Measurements from ENCODE around the gene VAPB. TPM values are rescaled to one million over a fixed set of nuclear protein-coding genes. Genes with fewer than 3 reads are reported as not detected.

The VAPB gene
- total and polyA plus RNA-seq, 10 of the 15 experiments (the other 5 are each of a cell fraction or from before 2014, with no cell fraction given): 3.2 to 28.6 (median 20.5) TPM

- CTCF ChIA-PET: no interaction called here
- FAIRE-seq: no peak
- H3K36me3 ChIP-seq (ENCODE audit: control insufficient read depth in 2 of 2, insufficient read depth in 2 of 2, low read length in 1 of 2): peaks cover 2 to 19% of the 10 kb centered on the region in 2 experiments
Observed at GRCh38 chr20:58359441-58359840, 29.6 kb upstream of the VAPB start.

GRCh38 chr20:58360936-58361335, 28.1 kb upstream of the VAPB start:
- Histone ChIP-seq H3K36me3 (ENCODE audit: control insufficient read depth in 2 of 2, insufficient read depth in 2 of 2, low read length in 1 of 2) (peaks cover 1 to 16% of the 10 kb centered on the region in 2 experiments), H2AFZ (ENCODE audit: control insufficient read depth, low read depth, low read length) (no peak overlapping the region), H3K79me2 (ENCODE audit: control insufficient read depth, insufficient read depth, low read length) (no peaks in the 10 kb centered on the region), H3K4me3 (no peak overlapping the region), H3K27ac (ENCODE audit: control insufficient read depth, insufficient read depth) (no peak overlapping the region), H3K4me2 (ENCODE audit: control insufficient read depth, insufficient read depth) (no peak overlapping the region), H3K27me3 (replicated peaks in 1 of 2; ENCODE audit: control insufficient read depth in 2 of 2, insufficient read depth in 2 of 2, low read length in 1 of 2) (no peaks in the 10 kb centered on the region), H3K4me1 (ENCODE audit: control insufficient read depth, insufficient read depth, low read length) (no peaks in the 10 kb centered on the region), H4K20me1 (ENCODE audit: control insufficient read depth, insufficient read depth) (no peaks in the 10 kb centered on the region), H3K9me3 (replicated peaks; ENCODE audit: control insufficient read depth, insufficient read depth, low read length) (no peaks in the 10 kb centered on the region), H3K9ac (ENCODE audit: control insufficient read depth, insufficient read depth, low read length) (no peak overlapping the region)
- POLR2A ChIA-PET: interaction anchor here (0.6 kb wide), 1 partner anchor 49 kb away, joined by 7 read pairs; no protein-coding TSS in a partner anchor
- no peak for FAIRE-seq
- RAD21 ChIA-PET (ENCODE audit: unreplicated experiment): interaction anchor here (0.8 to 0.9 kb wide), 2 partner anchors 14 to 122 kb away, joined by 3 read pairs; no protein-coding TSS in a partner anchor
- in situ Hi-C loops (cut with MboI) (no loop called here), intact Hi-C loops (cut with micrococcal nuclease; ENCODE audit: unreplicated experiment) (no loop called here)
- SMC1A ChIA-PET (ENCODE audit: uncharacterized antibody, unreplicated experiment): interaction anchor here (0.7 to 1.3 kb wide), 5 partner anchors 10 to 87 kb away, joined by 3 to 6 read pairs (median 3); no protein-coding TSS in a partner anchor
- TF ChIP-seq SMAD5 (IDR thresholded peaks at IDR 0.05; ENCODE audit: low read depth) (no peak), RB1 (IDR thresholded peaks at IDR 0.05; ENCODE audit: borderline replicate concordance) (no peak), ZBTB4 (CRISPR knock-in tag; IDR thresholded peaks at IDR 0.05) (no peak), RCOR1 (conservative IDR thresholded peaks at IDR 0.05; ENCODE audit: low read depth, low read length) (no peak)
- TF ChIP-seq, protein P1, sequence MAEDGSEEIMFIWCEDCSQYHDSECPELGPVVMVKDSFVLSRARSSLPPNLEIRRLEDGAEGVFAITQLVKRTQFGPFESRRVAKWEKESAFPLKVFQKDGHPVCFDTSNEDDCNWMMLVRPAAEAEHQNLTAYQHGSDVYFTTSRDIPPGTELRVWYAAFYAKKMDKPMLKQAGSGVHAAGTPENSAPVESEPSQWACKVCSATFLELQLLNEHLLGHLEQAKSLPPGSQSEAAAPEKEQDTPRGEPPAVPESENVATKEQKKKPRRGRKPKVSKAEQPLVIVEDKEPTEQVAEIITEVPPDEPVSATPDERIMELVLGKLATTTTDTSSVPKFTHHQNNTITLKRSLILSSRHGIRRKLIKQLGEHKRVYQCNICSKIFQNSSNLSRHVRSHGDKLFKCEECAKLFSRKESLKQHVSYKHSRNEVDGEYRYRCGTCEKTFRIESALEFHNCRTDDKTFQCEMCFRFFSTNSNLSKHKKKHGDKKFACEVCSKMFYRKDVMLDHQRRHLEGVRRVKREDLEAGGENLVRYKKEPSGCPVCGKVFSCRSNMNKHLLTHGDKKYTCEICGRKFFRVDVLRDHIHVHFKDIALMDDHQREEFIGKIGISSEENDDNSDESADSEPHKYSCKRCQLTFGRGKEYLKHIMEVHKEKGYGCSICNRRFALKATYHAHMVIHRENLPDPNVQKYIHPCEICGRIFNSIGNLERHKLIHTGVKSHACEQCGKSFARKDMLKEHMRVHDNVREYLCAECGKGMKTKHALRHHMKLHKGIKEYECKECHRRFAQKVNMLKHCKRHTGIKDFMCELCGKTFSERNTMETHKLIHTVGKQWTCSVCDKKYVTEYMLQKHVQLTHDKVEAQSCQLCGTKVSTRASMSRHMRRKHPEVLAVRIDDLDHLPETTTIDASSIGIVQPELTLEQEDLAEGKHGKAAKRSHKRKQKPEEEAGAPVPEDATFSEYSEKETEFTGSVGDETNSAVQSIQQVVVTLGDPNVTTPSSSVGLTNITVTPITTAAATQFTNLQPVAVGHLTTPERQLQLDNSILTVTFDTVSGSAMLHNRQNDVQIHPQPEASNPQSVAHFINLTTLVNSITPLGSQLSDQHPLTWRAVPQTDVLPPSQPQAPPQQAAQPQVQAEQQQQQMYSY (CRISPR knock-in tag; IDR thresholded peaks at IDR 0.05): no peak
- CTCF ChIA-PET: interaction anchor here (1.2 to 1.6 kb wide), 4 partner anchors 12 to 87 kb away, joined by 3 to 5 read pairs (median 4); no protein-coding TSS in a partner anchor
- DNase-seq (ENCODE audit: low read depth, low spot score): no peak
- BruUV-seq (replicated peaks): no TSS peak
- no peak for ATAC-seq

More at GRCh38 chr20:58359441-58359840, 29.6 kb upstream of the VAPB start:
- DNase-seq (ENCODE audit: low read depth, low spot score): no peak
- no peak overlapping the region for H3K9ac ChIP-seq (ENCODE audit: control insufficient read depth, insufficient read depth, low read length)
- ChIA-PET SMC1A (ENCODE audit: uncharacterized antibody, unreplicated experiment) (interaction anchor here (0.6 kb wide), 1 partner anchor 56 kb away, joined by 3 read pairs; no protein-coding TSS in a partner anchor), POLR2A (no interaction called here), RAD21 (ENCODE audit: unreplicated experiment) (interaction anchor here (0.6 to 0.7 kb wide), 2 partner anchors 114 to 1104 kb away, joined by 3 to 4 read pairs; no protein-coding TSS in a partner anchor)
- no peaks in the 10 kb centered on the region for H3K79me2 ChIP-seq (ENCODE audit: control insufficient read depth, insufficient read depth, low read length)
- no peaks in the 10 kb centered on the region for H3K4me1 ChIP-seq (ENCODE audit: control insufficient read depth, insufficient read depth, low read length)
- no peak overlapping the region for H3K4me3 ChIP-seq
- 95% methylated on average over 8 of the region's 8 CpGs for WGBS (ENCODE audit: insufficient coverage, insufficient replicate concordance, low lambda C conversion rate, missing lambda C conversion rate)
- no peak for TF ChIP-seq SMC3 (IDR thresholded peaks at IDR 0.05; ENCODE audit: borderline replicate concordance, low read length)
- no peak for TF ChIP-seq MYB (IDR thresholded peaks at IDR 0.05; ENCODE audit: borderline replicate concordance, low read depth, low read length)
- TF ChIP-seq, protein P2, sequence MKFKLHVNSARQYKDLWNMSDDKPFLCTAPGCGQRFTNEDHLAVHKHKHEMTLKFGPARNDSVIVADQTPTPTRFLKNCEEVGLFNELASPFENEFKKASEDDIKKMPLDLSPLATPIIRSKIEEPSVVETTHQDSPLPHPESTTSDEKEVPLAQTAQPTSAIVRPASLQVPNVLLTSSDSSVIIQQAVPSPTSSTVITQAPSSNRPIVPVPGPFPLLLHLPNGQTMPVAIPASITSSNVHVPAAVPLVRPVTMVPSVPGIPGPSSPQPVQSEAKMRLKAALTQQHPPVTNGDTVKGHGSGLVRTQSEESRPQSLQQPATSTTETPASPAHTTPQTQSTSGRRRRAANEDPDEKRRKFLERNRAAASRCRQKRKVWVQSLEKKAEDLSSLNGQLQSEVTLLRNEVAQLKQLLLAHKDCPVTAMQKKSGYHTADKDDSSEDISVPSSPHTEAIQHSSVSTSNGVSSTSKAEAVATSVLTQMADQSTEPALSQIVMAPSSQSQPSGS (IDR thresholded peaks at IDR 0.05; ENCODE audit: low read length): no peak
- no peak overlapping the region for H3K27ac ChIP-seq (ENCODE audit: control insufficient read depth, insufficient read depth)
- no peaks in the 10 kb centered on the region for H4K20me1 ChIP-seq (ENCODE audit: control insufficient read depth, insufficient read depth)
- in situ Hi-C loops (cut with MboI) (no loop called here), intact Hi-C loops (cut with micrococcal nuclease; ENCODE audit: unreplicated experiment) (no loop called here)
- no TSS peak for BruUV-seq (replicated peaks)
- no peaks in the 10 kb centered on the region for H3K9me3 ChIP-seq (replicated peaks; ENCODE audit: control insufficient read depth, insufficient read depth, low read length)
- H2AFZ ChIP-seq (ENCODE audit: control insufficient read depth, low read depth, low read length): no peak overlapping the region
- H3K27me3 ChIP-seq (replicated peaks in 1 of 2; ENCODE audit: control insufficient read depth in 2 of 2, insufficient read depth in 2 of 2, low read length in 1 of 2): no peaks in the 10 kb centered on the region
- no peak overlapping the region for H3K4me2 ChIP-seq (ENCODE audit: control insufficient read depth, insufficient read depth)
- no peak for ATAC-seq
